ENCODE measurements around the gene PTPRE.

Gene PTPRE

GRCh38 chr10:128103229-128103714, 196.4 kb downstream of the PTPRE start:
- TF ChIP-seq CTCF (IDR thresholded peaks at IDR 0.05; ENCODE audit: low read depth, low read length) = no peak
- TF ChIP-seq POLR2A (IDR thresholded peaks at IDR 0.05; ENCODE audit: extremely low read depth, insufficient read length) = no peak
- TF ChIP-seq MYC (IDR thresholded peaks at IDR 0.05; ENCODE audit: low read depth, low read length) = no peak
- no peak for TF ChIP-seq MAX (IDR thresholded peaks at IDR 0.05; ENCODE audit: low read depth, low read length)
- DNase-seq (ENCODE audit: low read depth) = no peak
- no peak overlapping the region for H3K4me3 ChIP-seq (ENCODE audit: low read depth, low read length)

GRCh38 chr10:128105383-128105782, 198.5 kb downstream of the PTPRE start:
- TF ChIP-seq CTCF (IDR thresholded peaks at IDR 0.05; ENCODE audit: low read depth, low read length) (no peak), POLR2A (IDR thresholded peaks at IDR 0.05; ENCODE audit: extremely low read depth, insufficient read length) (no peak), MYC (IDR thresholded peaks at IDR 0.05; ENCODE audit: low read depth, low read length) (no peak), MAX (IDR thresholded peaks at IDR 0.05; ENCODE audit: low read depth, low read length) (no peak)
- no peak overlapping the region for H3K4me3 ChIP-seq (ENCODE audit: low read depth, low read length)
- DNase-seq (ENCODE audit: low read depth) = no peak

GRCh38 chr10:128109707-128110106, 202.8 kb downstream of the PTPRE start:
- no peak overlapping the region for H3K4me3 ChIP-seq (ENCODE audit: low read depth, low read length)
- DNase-seq (ENCODE audit: low read depth) = no peak
- TF ChIP-seq MYC (IDR thresholded peaks at IDR 0.05; ENCODE audit: low read depth, low read length) = no peak
- TF ChIP-seq MAX (IDR thresholded peaks at IDR 0.05; ENCODE audit: low read depth, low read length) = no peak
- no peak for TF ChIP-seq POLR2A (IDR thresholded peaks at IDR 0.05; ENCODE audit: extremely low read depth, insufficient read length)
- no peak for TF ChIP-seq CTCF (IDR thresholded peaks at IDR 0.05; ENCODE audit: low read depth, low read length)

- TF ChIP-seq CTCF (IDR thresholded peaks at IDR 0.05; ENCODE audit: low read depth, low read length) (no peak), MAX (IDR thresholded peaks at IDR 0.05; ENCODE audit: low read depth, low read length) (no peak), MYC (IDR thresholded peaks at IDR 0.05; ENCODE audit: low read depth, low read length) (no peak), POLR2A (IDR thresholded peaks at IDR 0.05; ENCODE audit: extremely low read depth, insufficient read length) (no peak)
- H3K4me3 ChIP-seq (ENCODE audit: low read depth, low read length) = no peak overlapping the region
- DNase-seq (ENCODE audit: low read depth) = no peak
These were observed 203.4 kb downstream of the PTPRE start for GRCh38 chr10:128110339-128110738.

GRCh38 chr10:128111696-128112095, 204.8 kb downstream of the PTPRE start:
- no peak overlapping the region for H3K4me3 ChIP-seq (ENCODE audit: low read depth, low read length)
- no peak for TF ChIP-seq POLR2A (IDR thresholded peaks at IDR 0.05; ENCODE audit: extremely low read depth, insufficient read length)
- TF ChIP-seq MAX (IDR thresholded peaks at IDR 0.05; ENCODE audit: low read depth, low read length) = no peak
- TF ChIP-seq CTCF (IDR thresholded peaks at IDR 0.05; ENCODE audit: low read depth, low read length) = no peak
- no peak for DNase-seq (ENCODE audit: low read depth)

- H3K4me3 ChIP-seq (ENCODE audit: low read depth, low read length) = no peak overlapping the region
- no peak for DNase-seq (ENCODE audit: low read depth)
- no peak for TF ChIP-seq MAX (IDR thresholded peaks at IDR 0.05; ENCODE audit: low read depth, low read length)
- TF ChIP-seq MYC (IDR thresholded peaks at IDR 0.05; ENCODE audit: low read depth, low read length) = no peak
- no peak for TF ChIP-seq POLR2A (IDR thresholded peaks at IDR 0.05; ENCODE audit: extremely low read depth, insufficient read length)
- no peak for TF ChIP-seq CTCF (IDR thresholded peaks at IDR 0.05; ENCODE audit: low read depth, low read length)
These were observed 206.1 kb downstream of the PTPRE start for GRCh38 chr10:128113026-128113425.
